Measurements from ENCODE around the gene STAM2. TPM values are rescaled to one million over a fixed set of nuclear protein-coding genes. Genes with fewer than 3 reads are reported as not detected.

Gene STAM2
- total RNA-seq, 1 experiment from 2014 or later: 14.2 TPM

DNA sequence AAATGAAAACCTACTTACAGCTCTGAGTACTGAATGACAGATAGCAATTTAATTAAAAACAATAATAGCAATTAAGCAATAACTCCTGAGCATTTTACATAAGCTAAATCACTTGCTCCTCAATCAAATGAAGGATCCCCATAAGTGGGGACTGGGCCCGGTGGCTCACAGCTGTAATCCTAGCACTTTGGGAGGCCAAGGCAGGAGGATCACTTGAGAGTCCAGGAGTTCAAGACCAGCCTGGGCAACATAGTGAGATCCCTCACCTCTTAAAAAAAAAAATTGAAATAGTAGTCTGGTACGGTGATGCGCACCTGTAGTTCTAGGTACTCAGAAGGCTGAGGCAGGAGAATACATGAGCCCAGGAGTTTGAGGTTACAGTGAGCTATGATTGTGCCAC is 13.4 kb downstream of the STAM2 start:
- no CpG with 5 or more reads among the region's 3 CpGs for WGBS (ENCODE audit: extremely low coverage, insufficient read length, low lambda C conversion rate)
- H3T11ph ChIP-seq (ENCODE audit: low read length): no peak overlapping the region

More for the DNA sequence above, 13.4 kb downstream of the STAM2 start:
- Histone ChIP-seq H2BK15ac (ENCODE audit: low read depth, low read length) (no peak overlapping the region), H2BK5ac (ENCODE audit: insufficient read length, low read length) (no peak overlapping the region), H3K27ac (ENCODE audit: insufficient read length, low read depth, low read length) (no peak overlapping the region), H3K23ac (ENCODE audit: insufficient read length, low read depth, low read length) (no peak overlapping the region), H2BK12ac (ENCODE audit: insufficient read length, low read depth, low read length) (no peak overlapping the region), H3K4ac (ENCODE audit: low read depth, low read length) (no peak overlapping the region), H3K56ac (ENCODE audit: insufficient read length, low read depth, low read length) (no peak overlapping the region), H3K27me3 (ENCODE audit: insufficient read depth, low read length) (no peaks in the 10 kb centered on the region), H4K8ac (replicated peaks; ENCODE audit: insufficient read length, low read depth, low read length) (no peak overlapping the region), H3K23me2 (ENCODE audit: insufficient read length, low read depth, low read length, poor library complexity, severe bottlenecking) (no peaks in the 10 kb centered on the region), H2BK20ac (ENCODE audit: low read depth, low read length, poor library complexity, severe bottlenecking) (no peak overlapping the region), H3K79me1 (ENCODE audit: insufficient read depth, low read depth, low read length, poor library complexity, severe bottlenecking) (no peaks in the 10 kb centered on the region), H2AK5ac (ENCODE audit: insufficient read length, low read length) (no peak overlapping the region), H3K79me2 (ENCODE audit: insufficient read depth, low read length) (no peaks in the 10 kb centered on the region), H3K14ac (ENCODE audit: insufficient read depth, low read length) (no peak overlapping the region), H4K20me1 (ENCODE audit: control insufficient read depth, insufficient read depth, insufficient read length) (no peaks in the 10 kb centered on the region), H4K91ac (ENCODE audit: insufficient read length, low read depth, low read length) (no peak overlapping the region), H2AFZ (ENCODE audit: low read length) (no peak overlapping the region), H4K5ac (ENCODE audit: insufficient read length, low read depth, low read length) (no peak overlapping the region), H3K9ac (ENCODE audit: extremely low read depth, insufficient read length, low read length) (no peak overlapping the region), H3K4me1 (ENCODE audit: insufficient read depth, low read length) (no peaks in the 10 kb centered on the region), H3K4me2 (ENCODE audit: insufficient read depth, insufficient read length, low read length) (no peak overlapping the region), H2BK120ac (ENCODE audit: low read depth, low read length, poor library complexity, severe bottlenecking) (no peak overlapping the region), H3K18ac (ENCODE audit: insufficient read length, low read depth, low read length) (no peak overlapping the region), H3K9me3 (ENCODE audit: control insufficient read depth, low read depth, low read length) (no peaks in the 10 kb centered on the region)
- DNase-seq: no peak
- H3K4me3 Mint-ChIP-seq: no peak overlapping the region
- H3K27me3 Mint-ChIP-seq (ENCODE audit: low read depth): peaks cover 2% of the 10 kb centered on the region; the same call in 1 of the 2 replicates
- TF ChIP-seq, protein P1, sequence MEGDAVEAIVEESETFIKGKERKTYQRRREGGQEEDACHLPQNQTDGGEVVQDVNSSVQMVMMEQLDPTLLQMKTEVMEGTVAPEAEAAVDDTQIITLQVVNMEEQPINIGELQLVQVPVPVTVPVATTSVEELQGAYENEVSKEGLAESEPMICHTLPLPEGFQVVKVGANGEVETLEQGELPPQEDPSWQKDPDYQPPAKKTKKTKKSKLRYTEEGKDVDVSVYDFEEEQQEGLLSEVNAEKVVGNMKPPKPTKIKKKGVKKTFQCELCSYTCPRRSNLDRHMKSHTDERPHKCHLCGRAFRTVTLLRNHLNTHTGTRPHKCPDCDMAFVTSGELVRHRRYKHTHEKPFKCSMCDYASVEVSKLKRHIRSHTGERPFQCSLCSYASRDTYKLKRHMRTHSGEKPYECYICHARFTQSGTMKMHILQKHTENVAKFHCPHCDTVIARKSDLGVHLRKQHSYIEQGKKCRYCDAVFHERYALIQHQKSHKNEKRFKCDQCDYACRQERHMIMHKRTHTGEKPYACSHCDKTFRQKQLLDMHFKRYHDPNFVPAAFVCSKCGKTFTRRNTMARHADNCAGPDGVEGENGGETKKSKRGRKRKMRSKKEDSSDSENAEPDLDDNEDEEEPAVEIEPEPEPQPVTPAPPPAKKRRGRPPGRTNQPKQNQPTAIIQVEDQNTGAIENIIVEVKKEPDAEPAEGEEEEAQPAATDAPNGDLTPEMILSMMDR (conservative IDR thresholded peaks at IDR 0.05): no peak
- peaks cover 4 to 5% of the 10 kb centered on the region in 2 experiments for H3K4me1 Mint-ChIP-seq
- H3K36me3 Mint-ChIP-seq (ENCODE audit: insufficient read depth in 1 of 3, low read depth in 3 of 3): peaks cover 18 to 38% (median 32%) of the 10 kb centered on the region in 3 experiments
- H3K27ac Mint-ChIP-seq: no peak overlapping the region
- peaks cover 24 to 33% of the 10 kb centered on the region in 2 experiments for H3K9me3 Mint-ChIP-seq

Measured in H9 (cell line).